Measurements from ENCODE around the gene LMO7. TPM values are rescaled to one million over a fixed set of nuclear protein-coding genes. Genes with fewer than 3 reads are reported as not detected.

LMO7 gene
- total and polyA plus RNA-seq, 2 of the 13 experiments (the other 11 are each of a cell fraction or from before 2014, with no cell fraction given) = 34.0 to 121 TPM

DNA sequence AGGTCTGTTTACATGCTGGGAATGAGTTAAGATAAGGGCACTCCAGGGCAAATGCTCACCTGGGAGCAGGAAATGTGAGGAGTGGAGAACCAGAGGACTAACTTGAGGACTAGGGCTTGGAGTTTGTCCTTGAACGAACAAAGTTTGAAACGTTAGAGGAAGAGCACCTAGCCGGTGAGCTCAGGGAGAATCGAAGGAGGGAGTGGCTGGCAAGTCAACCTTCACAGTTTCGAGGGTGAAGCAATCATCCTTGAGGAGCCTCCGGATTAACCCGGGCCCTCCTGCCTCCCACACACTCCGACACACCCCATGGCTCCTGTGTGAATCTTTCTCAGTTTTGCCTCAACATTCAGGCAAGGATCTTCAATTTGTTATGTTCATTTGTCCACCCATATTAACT is 58.6 kb downstream of the LMO7 start:
- WGBS (ENCODE audit: low lambda C conversion rate) = 66% methylated on average over 8 of the region's 8 CpGs
- Histone ChIP-seq H3K36me3 (replicated peaks in 1 of 2; ENCODE audit: control insufficient read depth in 1 of 2, insufficient read depth in 2 of 2, low read length in 2 of 2) (no peaks in the 10 kb centered on the region; a peak in 1 of 5 replicates), H3K4me2 (ENCODE audit: low read depth, low read length) (no peak overlapping the region), H3K4me3 (replicated peaks in 1 of 3; ENCODE audit: insufficient read depth in 1 of 3, low read depth in 2 of 3, low read length in 3 of 3) (no peak overlapping the region), H2AFZ (ENCODE audit: low read length) (no peak overlapping the region), H3K79me2 (ENCODE audit: insufficient read depth, low read length) (no peaks in the 10 kb centered on the region), H4K20me1 (ENCODE audit: insufficient read depth, low read length) (no peaks in the 10 kb centered on the region), H3K9ac (ENCODE audit: insufficient read depth, low read depth, low read length) (no peak overlapping the region), H3K27me3 (ENCODE audit: control insufficient read depth in 1 of 2, insufficient read depth in 2 of 2, low read length in 2 of 2) (no peaks in the 10 kb centered on the region), H3K4me1 (ENCODE audit: insufficient read depth, low read length) (no peaks in the 10 kb centered on the region), H3K27ac (ENCODE audit: extremely low read length, insufficient read depth, low read length) (no peak overlapping the region), H3K9me3 (ENCODE audit: low read length) (no peaks in the 10 kb centered on the region)
- DNase-seq (ENCODE audit: low spot score) (no peak), ATAC-seq (no peak), FAIRE-seq (no peak)
- in situ Hi-C loops (cut with HindIII; ENCODE audit: extremely low pct_ligation_motif_present, low pct_unique_long_range_greater_than_20kb) = loop anchor here (10.0 kb wide), 3 partner anchors 100 to 780 kb away; no protein-coding TSS in a partner anchor
- CTCF ChIA-PET (ENCODE audit: low intra/inter-chr PET ratio, low total read pairs) = no interaction called here
- no TSS peak for BruUV-seq (replicated peaks)
- POLR2A ChIA-PET = no interaction called here
- TF ChIP-seq TAF1 (CRISPR knock-in tag; IDR thresholded peaks at IDR 0.05) = no peak
- no peak for TF ChIP-seq SP4 (CRISPR knock-in tag; IDR thresholded peaks at IDR 0.05)
- TF ChIP-seq ZBTB46 (CRISPR knock-in tag; IDR thresholded peaks at IDR 0.05; ENCODE audit: borderline replicate concordance) = no peak
- no peak for TF ChIP-seq ZNF607 (CRISPR knock-in tag; IDR thresholded peaks at IDR 0.05; ENCODE audit: borderline replicate concordance)
- TF ChIP-seq NCOR1 (IDR thresholded peaks at IDR 0.05; ENCODE audit: borderline replicate concordance, low read length) = no peak
- no peak for TF ChIP-seq NKX3-1 (CRISPR knock-in tag; IDR thresholded peaks at IDR 0.05)
- no peak for TF ChIP-seq POLR2A (IDR thresholded peaks at IDR 0.05; ENCODE audit: insufficient read depth in 1 of 2, low read depth in 2 of 2, low read length in 2 of 2)
- TF ChIP-seq ZFP82 (CRISPR knock-in tag; IDR thresholded peaks at IDR 0.05; ENCODE audit: borderline replicate concordance) = no peak
- no peak for TF ChIP-seq PHF20 (CRISPR knock-in tag; IDR thresholded peaks at IDR 0.05)
- no peak for TF ChIP-seq SRY (CRISPR knock-in tag; IDR thresholded peaks at IDR 0.05)
- TF ChIP-seq, protein P1, sequence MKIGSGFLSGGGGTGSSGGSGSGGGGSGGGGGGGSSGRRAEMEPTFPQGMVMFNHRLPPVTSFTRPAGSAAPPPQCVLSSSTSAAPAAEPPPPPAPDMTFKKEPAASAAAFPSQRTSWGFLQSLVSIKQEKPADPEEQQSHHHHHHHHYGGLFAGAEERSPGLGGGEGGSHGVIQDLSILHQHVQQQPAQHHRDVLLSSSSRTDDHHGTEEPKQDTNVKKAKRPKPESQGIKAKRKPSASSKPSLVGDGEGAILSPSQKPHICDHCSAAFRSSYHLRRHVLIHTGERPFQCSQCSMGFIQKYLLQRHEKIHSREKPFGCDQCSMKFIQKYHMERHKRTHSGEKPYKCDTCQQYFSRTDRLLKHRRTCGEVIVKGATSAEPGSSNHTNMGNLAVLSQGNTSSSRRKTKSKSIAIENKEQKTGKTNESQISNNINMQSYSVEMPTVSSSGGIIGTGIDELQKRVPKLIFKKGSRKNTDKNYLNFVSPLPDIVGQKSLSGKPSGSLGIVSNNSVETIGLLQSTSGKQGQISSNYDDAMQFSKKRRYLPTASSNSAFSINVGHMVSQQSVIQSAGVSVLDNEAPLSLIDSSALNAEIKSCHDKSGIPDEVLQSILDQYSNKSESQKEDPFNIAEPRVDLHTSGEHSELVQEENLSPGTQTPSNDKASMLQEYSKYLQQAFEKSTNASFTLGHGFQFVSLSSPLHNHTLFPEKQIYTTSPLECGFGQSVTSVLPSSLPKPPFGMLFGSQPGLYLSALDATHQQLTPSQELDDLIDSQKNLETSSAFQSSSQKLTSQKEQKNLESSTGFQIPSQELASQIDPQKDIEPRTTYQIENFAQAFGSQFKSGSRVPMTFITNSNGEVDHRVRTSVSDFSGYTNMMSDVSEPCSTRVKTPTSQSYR (CRISPR knock-in tag; IDR thresholded peaks at IDR 0.05; ENCODE audit: borderline replicate concordance) = no peak
- no peak for TF ChIP-seq ZNF660 (CRISPR knock-in tag; IDR thresholded peaks at IDR 0.05; ENCODE audit: borderline replicate concordance, low read depth)
- TF ChIP-seq TOPORS (CRISPR knock-in tag; IDR thresholded peaks at IDR 0.05) = no peak
- no peak for TF ChIP-seq NFKB2 (CRISPR knock-in tag; IDR thresholded peaks at IDR 0.05; ENCODE audit: borderline replicate concordance)
- TF ChIP-seq, protein P2, sequence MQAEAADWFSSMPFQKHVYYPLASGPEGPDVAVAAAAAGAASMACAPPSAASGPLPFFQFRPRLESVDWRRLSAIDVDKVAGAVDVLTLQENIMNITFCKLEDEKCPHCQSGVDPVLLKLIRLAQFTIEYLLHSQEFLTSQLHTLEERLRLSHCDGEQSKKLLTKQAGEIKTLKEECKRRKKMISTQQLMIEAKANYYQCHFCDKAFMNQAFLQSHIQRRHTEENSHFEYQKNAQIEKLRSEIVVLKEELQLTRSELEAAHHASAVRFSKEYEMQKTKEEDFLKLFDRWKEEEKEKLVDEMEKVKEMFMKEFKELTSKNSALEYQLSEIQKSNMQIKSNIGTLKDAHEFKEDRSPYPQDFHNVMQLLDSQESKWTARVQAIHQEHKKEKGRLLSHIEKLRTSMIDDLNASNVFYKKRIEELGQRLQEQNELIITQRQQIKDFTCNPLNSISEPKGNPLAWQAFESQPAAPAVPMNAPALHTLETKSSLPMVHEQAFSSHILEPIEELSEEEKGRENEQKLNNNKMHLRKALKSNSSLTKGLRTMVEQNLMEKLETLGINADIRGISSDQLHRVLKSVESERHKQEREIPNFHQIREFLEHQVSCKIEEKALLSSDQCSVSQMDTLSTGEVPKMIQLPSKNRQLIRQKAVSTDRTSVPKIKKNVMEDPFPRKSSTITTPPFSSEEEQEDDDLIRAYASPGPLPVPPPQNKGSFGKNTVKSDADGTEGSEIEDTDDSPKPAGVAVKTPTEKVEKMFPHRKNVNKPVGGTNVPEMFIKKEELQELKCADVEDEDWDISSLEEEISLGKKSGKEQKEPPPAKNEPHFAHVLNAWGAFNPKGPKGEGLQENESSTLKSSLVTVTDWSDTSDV (CRISPR knock-in tag; IDR thresholded peaks at IDR 0.05) = no peak
- no peak for TF ChIP-seq RBFOX2 (IDR thresholded peaks at IDR 0.05; ENCODE audit: low read depth, low read length)
- no peak for TF ChIP-seq MLLT10 (CRISPR knock-in tag; IDR thresholded peaks at IDR 0.05)
- TF ChIP-seq MEIS2 (CRISPR knock-in tag; IDR thresholded peaks at IDR 0.05) = no peak
- intact Hi-C loops (cut with micrococcal nuclease; ENCODE audit: unreplicated experiment) = loop anchor here (5.0 kb wide), 3 partner anchors 68 to 1208 kb away; no protein-coding TSS in a partner anchor

All from HepG2 (cell line).